Thyroid gland (tissue), 4 donors: ENCODE results near the gene LAMA1. TPM values are rescaled to one million over a fixed set of nuclear protein-coding genes. Genes with fewer than 3 reads are reported as not detected.
A peak's percentile ranks its signal among the peaks of the same experiment; 100 is the strongest.

Experiments used
- DNase-seq, 2 donors: peaks; one replicate each; pipeline ENCODE4 v3.0.0-alpha.2; 2019
- H3K27ac ChIP-seq, 3 donors: fragments of 200-600 bp; sonication (generic); 1 replicate in 2 of 3; 2 replicates in 1 of 3; pipeline ENCODE4 v1.5.1; 2016 to 2019; ENCODE audit warnings: mild to moderate bottlenecking in 1 of 3, moderate library complexity in 1 of 3
- H3K27me3 ChIP-seq: fragments of 200-600 bp; sonication (generic); one replicate; pipeline ENCODE4 v1.5.1; 2019
- H3K36me3 ChIP-seq, 2 donors: fragments of 200-600 bp; sonication (generic); one replicate each; pipeline ENCODE4 v1.5.1; 2016 to 2019
- H3K4me1 ChIP-seq, 2 donors: fragments of 200-600 bp; sonication (generic); one replicate each; pipeline ENCODE4 v1.5.1; 2017 to 2019
- H3K4me3 ChIP-seq, 3 donors: fragments of 200-600 bp; sonication (generic); replicated peaks in 1 of 3; 1 replicate in 2 of 3; 2 replicates in 1 of 3; pipeline ENCODE4 v1.5.1; 2016; ENCODE audit warnings: mild to moderate bottlenecking in 1 of 3
- H3K9me3 ChIP-seq: fragments of 200-600 bp; sonication (generic); one replicate; pipeline ENCODE4 v1.5.1; 2017
- POLR2A ChIP-seq, 2 donors: fragments of 450-650 bp; IDR thresholded peaks; one replicate each; pipeline ENCODE4 v1.6.1; 2017; ENCODE audit warnings: antibody characterized with exemption in 2 of 2, mild to moderate bottlenecking in 2 of 2, moderate library complexity in 1 of 2
- WGBS, 2 donors: methylation state at CpG; one replicate each; pipeline ENCODE4 v1.1.5; 2017; 5-methylcytosine and 5-hydroxymethylcytosine counted together
- intact Hi-C: fragments of 100-400 bp; cut with DNase I; formaldehyde crosslinking; loops from one replicate; pipeline ENCODE4 v1.15.1; 2023
- total RNA-seq, 4 donors: library from RNA; depleted of rRNA; stranded (reverse); fragments of >200 nt; gene quantifications; one replicate each; pipeline ENCODE4 v1.2.3, GENCODE V29; 2016
- TF ChIP-seq, protein P1 (sequence below), 6 experiments: fragments of 200-600 bp in 3 of 6; fragments of 450-650 bp in 3 of 6; sonication (generic) in 3 of 6; IDR thresholded peaks; one replicate each; pipeline ENCODE4 v1.5.1; 2016 to 2019; ENCODE audit warnings: antibody characterized with exemption in 6 of 6, mild to moderate bottlenecking in 2 of 6, inconsistent platforms in 1 of 6, moderate library complexity in 1 of 6

LAMA1 gene
- total RNA-seq, 4 donors from 2014 or later, result 4.2 to 20.7 (median 15.2) TPM

GRCh38 chr18:7096838-7097237, 20.8 kb downstream of the LAMA1 start:
- Histone ChIP-seq H3K9me3 (no peaks in the 10 kb centered on the region), H3K4me1 (peaks cover 28 to 30% of the 10 kb centered on the region in 2 donors), H3K27me3 (no peaks in the 10 kb centered on the region), H3K36me3 (no peaks in the 10 kb centered on the region), H3K27ac (peak overlapping the region in 2 of 3 donors; percentile 67 to 81), H3K4me3 (no peak overlapping the region)
- WGBS, 2 donors, result 66% methylated on average over 7 of the region's 7 CpGs
- intact Hi-C loops, result no loop called here
- no peak for DNase-seq
- TF ChIP-seq POLR2A (IDR thresholded peaks at IDR 0.05), result no peak
- TF ChIP-seq, protein P1, sequence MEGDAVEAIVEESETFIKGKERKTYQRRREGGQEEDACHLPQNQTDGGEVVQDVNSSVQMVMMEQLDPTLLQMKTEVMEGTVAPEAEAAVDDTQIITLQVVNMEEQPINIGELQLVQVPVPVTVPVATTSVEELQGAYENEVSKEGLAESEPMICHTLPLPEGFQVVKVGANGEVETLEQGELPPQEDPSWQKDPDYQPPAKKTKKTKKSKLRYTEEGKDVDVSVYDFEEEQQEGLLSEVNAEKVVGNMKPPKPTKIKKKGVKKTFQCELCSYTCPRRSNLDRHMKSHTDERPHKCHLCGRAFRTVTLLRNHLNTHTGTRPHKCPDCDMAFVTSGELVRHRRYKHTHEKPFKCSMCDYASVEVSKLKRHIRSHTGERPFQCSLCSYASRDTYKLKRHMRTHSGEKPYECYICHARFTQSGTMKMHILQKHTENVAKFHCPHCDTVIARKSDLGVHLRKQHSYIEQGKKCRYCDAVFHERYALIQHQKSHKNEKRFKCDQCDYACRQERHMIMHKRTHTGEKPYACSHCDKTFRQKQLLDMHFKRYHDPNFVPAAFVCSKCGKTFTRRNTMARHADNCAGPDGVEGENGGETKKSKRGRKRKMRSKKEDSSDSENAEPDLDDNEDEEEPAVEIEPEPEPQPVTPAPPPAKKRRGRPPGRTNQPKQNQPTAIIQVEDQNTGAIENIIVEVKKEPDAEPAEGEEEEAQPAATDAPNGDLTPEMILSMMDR (IDR thresholded peaks at IDR 0.05), result no peak

- Histone ChIP-seq H3K4me1 (peaks cover 43 to 45% of the 10 kb centered on the region in 2 donors), H3K27me3 (no peaks in the 10 kb centered on the region), H3K36me3 (no peaks in the 10 kb centered on the region), H3K9me3 (no peaks in the 10 kb centered on the region), H3K27ac (peak overlapping the region; percentile 6 to 81 (median 67)), H3K4me3 (no peak overlapping the region)
- no peak for TF ChIP-seq POLR2A (IDR thresholded peaks at IDR 0.05)
- TF ChIP-seq, protein P1 (IDR thresholded peaks at IDR 0.05), result no peak
- intact Hi-C loops, result no loop called here
- DNase-seq, result no peak
These were observed 23.2 kb downstream of the LAMA1 start for GRCh38 chr18:7094427-7094826.

GRCh38 chr18:7090771-7091170, 26.8 kb downstream of the LAMA1 start:
- peaks cover 53 to 63% of the 10 kb centered on the region in 2 donors for H3K4me1 ChIP-seq
- no peaks in the 10 kb centered on the region for H3K36me3 ChIP-seq
- no peak for TF ChIP-seq POLR2A (IDR thresholded peaks at IDR 0.05)
- TF ChIP-seq, protein P1 (IDR thresholded peaks at IDR 0.05), result no peak
- no peak for DNase-seq
- intact Hi-C loops, result no loop called here
- H3K4me3 ChIP-seq, result no peak overlapping the region
- H3K9me3 ChIP-seq, result no peaks in the 10 kb centered on the region
- peak overlapping the region; percentile 21 to 69 (median 65) for H3K27ac ChIP-seq
- H3K27me3 ChIP-seq, result no peaks in the 10 kb centered on the region
- 18 to 30% methylated on average over 2 of the region's 2 CpGs for WGBS, 2 donors

DNA sequence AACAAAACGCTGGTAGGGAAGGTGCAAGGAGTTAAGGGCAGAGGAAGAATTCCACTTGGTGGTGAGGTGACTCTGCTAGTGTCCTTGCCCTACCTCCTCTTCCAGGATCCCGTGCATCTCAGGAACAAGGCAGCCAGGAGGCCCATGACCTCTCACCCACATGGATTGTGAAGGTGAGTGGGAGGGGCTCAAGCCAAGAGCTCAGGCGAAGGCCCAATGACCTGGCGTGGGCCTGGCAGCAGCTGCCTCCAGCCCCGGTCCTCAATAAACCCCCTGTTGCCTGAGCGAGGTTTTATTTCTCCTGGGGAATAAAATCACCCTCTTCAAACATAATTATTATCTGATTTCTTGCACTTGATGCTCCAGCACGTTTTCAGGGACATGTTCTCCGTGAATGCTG, 28.2 kb downstream of the LAMA1 start:
- no peak for DNase-seq
- Histone ChIP-seq H3K9me3 (no peaks in the 10 kb centered on the region), H3K36me3 (no peaks in the 10 kb centered on the region), H3K4me3 (no peak overlapping the region), H3K27me3 (no peaks in the 10 kb centered on the region), H3K27ac (peak overlapping the region; percentile 3 to 69 (median 65)), H3K4me1 (peaks cover 55 to 57% of the 10 kb centered on the region in 2 donors)
- TF ChIP-seq, protein P1 (IDR thresholded peaks at IDR 0.05), result no peak
- TF ChIP-seq POLR2A (IDR thresholded peaks at IDR 0.05), result no peak
- WGBS, 2 donors, result 70 to 80% methylated on average over 8 of the region's 8 CpGs
- intact Hi-C loops, result no loop called here

DNA sequence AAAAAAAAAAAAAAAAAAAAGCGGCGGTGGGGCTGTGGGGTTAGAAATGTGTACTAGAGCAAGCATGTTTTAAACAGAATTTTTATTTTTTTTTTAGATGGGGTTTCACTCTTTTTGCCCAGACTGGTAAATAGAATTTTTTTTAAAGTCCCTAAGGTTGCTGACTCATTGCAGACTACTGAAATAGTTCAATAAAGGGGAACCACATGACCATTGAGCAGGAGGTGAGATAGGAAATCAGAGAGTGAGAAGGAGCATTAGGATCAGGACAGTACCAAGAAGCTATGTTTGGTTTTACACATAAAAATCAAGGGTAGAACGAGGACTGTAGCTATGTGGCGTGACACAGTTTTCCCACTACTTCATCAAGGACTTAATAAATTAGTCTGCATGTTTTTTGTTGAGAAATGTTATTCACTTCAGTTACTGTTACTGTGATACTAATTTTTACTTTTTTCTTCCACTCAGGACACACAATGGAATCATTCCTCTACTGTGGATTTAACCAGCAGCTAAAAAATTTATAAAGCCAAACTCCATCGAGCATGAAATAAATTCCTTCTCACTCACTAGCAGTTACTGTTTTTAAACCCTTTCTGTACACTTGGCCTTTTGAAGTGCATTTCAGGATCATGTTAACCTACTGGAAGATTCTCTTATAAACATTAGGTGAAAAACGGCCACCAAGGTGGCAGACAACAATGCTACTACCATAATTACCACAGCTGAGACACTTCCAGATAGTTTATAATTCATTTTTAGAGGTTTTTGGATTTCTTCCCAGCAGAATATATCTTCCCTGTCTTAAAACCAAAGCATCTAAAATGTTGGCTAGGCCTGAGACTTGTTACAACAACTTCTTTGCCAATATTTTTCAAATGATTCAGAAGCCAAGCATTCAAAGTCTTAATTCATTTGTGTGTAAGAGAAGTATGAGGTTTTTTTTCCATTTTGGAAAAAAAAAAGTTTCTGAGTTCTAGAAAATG, 33.2 kb downstream of the LAMA1 start:
- intact Hi-C loops, result no loop called here

More for the DNA sequence above, 33.2 kb downstream of the LAMA1 start:
- no peak for DNase-seq
- peak overlapping the region; percentile 68 to 91 (median 87) for H3K27ac ChIP-seq
- H3K27me3 ChIP-seq, result no peaks in the 10 kb centered on the region
- H3K9me3 ChIP-seq, result no peaks in the 10 kb centered on the region
- peaks cover 60 to 64% of the 10 kb centered on the region in 2 donors for H3K4me1 ChIP-seq
- H3K36me3 ChIP-seq, result no peaks in the 10 kb centered on the region
- TF ChIP-seq, protein P1 (IDR thresholded peaks at IDR 0.05), result no peak
- no peak for TF ChIP-seq POLR2A (IDR thresholded peaks at IDR 0.05)
- WGBS, 2 donors, result 50 to 54% methylated on average over 6 of the region's 6 CpGs
- no peak overlapping the region for H3K4me3 ChIP-seq
